ENCODE measurements around the gene SMPDL3B.
"Not testable (repeated sequence)": the region's sequence is repeated elsewhere in the genome, so short reads cannot be mapped to it uniquely, and the experiment has no call there.

SMPDL3B gene

DNA sequence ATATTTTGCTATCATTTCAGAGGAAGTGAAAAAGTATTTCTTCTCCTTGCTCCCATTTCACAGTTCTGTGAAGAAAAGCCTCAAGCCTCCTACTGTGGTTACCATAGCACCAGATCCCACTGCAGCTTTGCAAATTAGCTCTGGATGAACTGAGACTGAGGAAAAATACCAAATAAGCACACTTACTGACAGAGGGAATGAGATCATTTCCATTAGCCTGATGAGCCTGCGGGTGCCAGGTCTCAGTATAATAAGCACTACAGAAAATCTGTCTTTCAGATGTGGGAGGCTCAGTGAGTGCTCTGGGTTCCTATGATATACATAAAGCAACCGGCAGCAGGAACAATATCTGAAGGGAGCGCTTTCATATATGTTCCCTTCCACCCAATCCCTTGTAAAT, 46.3 kb downstream of the SMPDL3B start:
- in situ Hi-C loops (cut with HindIII; ENCODE audit: low pct_unique_long_range_greater_than_20kb, low sequenced_read_pairs) = no loop called here
- no peak for TF ChIP-seq JUND (IDR thresholded peaks at IDR 0.05; ENCODE audit: low read depth)
- no peak for DNase-seq (ENCODE audit: low read depth in 1 of 2, low spot score in 1 of 2)

DNA sequence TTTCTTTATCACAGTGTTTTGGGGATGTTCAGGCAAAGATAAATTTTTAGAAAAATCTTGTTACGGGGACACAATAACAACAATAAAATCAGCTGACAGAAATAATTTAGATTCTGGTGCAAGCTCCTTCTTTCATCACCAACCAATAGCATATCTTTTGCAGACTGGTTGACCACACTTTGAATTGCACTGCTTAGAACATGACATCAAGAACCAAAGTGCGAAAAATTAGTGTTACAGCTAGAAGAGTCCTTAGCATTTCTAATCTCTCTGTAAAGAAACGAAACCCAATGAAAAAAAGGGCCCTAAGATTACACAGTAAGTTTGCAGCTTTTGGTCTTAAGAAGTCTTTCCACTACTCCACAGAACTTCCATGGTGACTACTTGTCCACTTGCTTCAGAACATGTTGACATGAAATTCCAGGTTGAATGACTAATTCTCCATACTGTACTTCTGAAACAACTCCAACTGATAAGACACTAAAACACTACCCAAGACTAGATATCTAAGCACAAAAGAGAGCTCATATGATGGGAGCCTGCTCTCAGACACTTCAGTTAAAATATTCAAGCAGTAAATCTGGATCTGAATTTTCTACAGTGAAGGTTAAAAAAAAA, 56.2 kb downstream of the SMPDL3B start:
- no peak for TF ChIP-seq JUND (IDR thresholded peaks at IDR 0.05; ENCODE audit: low read depth)
- no peak for DNase-seq (ENCODE audit: low read depth in 1 of 2, low spot score in 1 of 2)
- in situ Hi-C loops (cut with HindIII; ENCODE audit: low pct_unique_long_range_greater_than_20kb, low sequenced_read_pairs) = no loop called here

DNA sequence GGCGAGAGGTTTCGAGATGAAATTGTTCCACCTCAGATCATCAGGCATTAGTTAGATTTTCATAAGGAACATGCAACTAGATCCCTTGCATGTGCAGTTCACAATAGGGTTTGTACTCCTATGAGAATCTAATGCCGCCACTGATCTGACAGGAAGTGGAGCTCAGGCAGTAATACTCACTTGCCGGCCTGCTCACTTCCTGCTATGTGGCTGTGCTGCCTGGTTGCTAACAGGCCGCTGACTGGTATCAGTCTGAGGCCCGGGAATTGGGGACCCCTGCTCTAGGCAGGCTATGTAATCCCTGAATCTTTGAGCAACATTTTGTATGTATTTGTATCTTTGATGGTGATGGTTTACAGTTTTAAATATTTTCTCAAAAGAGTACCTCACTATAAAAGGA, 57.5 kb downstream of the SMPDL3B start:
- DNase-seq (ENCODE audit: low read depth in 1 of 2, low spot score in 1 of 2) = no peak
- no peak for TF ChIP-seq JUND (IDR thresholded peaks at IDR 0.05; ENCODE audit: low read depth)
- in situ Hi-C loops (cut with HindIII; ENCODE audit: low pct_unique_long_range_greater_than_20kb, low sequenced_read_pairs) = no loop called here

DNA sequence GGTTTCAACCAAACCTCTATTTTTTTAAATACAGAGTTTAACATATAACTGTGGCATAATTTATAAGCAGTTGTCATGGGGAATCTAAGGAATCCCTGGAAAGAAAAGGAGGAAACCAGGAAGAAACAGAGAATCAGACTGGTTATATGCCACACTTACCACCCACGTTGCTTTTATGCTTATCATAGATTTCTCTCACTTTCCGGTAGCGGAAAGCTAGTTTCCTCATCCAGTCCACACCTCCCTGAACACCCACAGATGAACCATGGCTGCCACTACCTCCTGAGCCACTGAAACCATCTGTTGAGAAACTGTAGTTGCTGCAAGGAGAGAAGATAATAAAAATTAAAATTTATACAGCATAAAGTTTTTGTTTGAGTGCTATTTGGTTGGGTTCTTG, 58.4 kb downstream of the SMPDL3B start:
- TF ChIP-seq JUND (IDR thresholded peaks at IDR 0.05; ENCODE audit: low read depth) = no peak
- in situ Hi-C loops (cut with HindIII; ENCODE audit: low pct_unique_long_range_greater_than_20kb, low sequenced_read_pairs) = no loop called here
- no peak for DNase-seq (ENCODE audit: low read depth in 1 of 2, low spot score in 1 of 2)

DNA sequence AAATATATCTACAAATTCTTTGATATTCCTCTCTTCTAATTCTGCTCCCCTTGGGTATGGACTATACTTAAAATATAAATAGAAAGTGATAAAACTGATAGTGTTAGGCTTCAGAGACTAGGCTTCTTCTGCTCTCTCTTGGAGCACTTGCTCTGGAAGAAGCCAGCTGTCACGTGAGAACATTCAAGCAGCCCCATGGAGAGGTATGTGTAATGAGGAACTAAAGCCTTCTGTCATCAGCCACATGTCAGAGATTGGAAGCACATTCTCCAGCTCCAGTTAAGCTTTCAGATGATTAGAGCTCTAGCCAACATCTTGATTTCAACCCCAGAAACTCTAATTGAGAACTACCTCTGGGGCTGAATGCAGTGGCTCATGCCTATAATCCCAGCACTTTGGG, 59.3 kb downstream of the SMPDL3B start:
- no peak for TF ChIP-seq JUND (IDR thresholded peaks at IDR 0.05; ENCODE audit: low read depth)
- in situ Hi-C loops (cut with HindIII; ENCODE audit: low pct_unique_long_range_greater_than_20kb, low sequenced_read_pairs) = no loop called here
- DNase-seq (ENCODE audit: low read depth in 1 of 2, low spot score in 1 of 2) = no peak

DNA sequence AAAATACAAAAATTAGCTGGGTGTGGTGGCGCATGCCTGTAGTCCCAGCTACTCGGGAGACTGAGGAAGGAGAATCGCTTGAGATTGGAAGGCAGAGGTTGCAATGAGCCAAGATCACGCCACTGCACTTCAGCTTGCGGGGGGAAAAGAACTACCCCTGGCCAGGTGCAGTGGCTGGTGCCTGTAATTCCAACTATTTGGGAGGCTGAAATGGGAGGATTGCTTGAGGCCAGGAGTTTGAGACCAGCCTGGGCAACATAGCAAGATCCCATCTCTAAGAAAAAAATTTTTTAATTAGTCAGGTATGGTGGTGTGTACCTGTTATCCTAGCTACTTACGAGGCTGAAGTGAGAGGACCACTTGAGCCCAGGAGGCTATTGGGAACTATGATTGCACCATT, 59.7 kb downstream of the SMPDL3B start:
- DNase-seq (ENCODE audit: low read depth in 1 of 2, low spot score in 1 of 2); in situ Hi-C loops (cut with HindIII; ENCODE audit: low pct_unique_long_range_greater_than_20kb, low sequenced_read_pairs): not testable (repeated sequence)

DNA sequence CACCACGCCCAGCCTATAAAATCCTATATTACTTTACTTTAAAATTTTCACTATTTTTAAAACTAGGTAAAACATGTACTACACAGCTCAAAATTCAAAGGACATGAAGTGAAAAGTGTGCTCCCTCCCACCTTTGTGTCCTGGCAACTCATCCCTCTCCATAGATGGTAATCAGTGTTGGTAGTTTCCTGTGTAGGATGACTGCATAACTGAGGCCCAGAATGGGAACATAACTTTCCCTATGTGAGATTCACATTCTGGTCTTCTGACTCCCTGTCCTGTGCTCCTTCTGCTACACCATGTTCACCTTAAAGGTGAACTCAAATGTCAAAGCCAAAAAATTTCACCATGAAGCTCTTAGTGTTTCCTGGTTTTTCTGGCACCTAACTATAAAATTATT, 64.3 kb downstream of the SMPDL3B start:
- in situ Hi-C loops (cut with HindIII; ENCODE audit: low pct_unique_long_range_greater_than_20kb, low sequenced_read_pairs) = no loop called here
- TF ChIP-seq JUND (IDR thresholded peaks at IDR 0.05; ENCODE audit: low read depth) = no peak

DNA sequence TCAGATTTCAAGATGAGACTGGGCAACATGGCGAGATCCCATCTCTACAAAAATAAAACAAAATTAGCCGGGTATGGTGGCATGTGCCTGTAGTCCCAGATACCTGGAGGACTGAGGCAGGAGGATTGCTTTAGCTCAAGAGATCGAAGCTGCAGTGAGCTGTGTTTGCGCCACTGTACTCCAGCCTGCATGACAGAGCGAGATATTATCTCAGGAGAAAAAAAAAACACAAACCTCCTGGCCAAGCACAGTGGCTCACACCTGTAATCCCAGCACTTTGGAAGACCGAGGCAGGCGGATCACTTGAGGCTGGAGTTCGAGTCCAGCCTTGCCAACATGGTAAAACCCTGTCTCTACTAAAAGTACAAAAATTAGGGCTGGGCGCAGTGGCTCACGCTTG, 67.8 kb downstream of the SMPDL3B start:
- in situ Hi-C loops (cut with HindIII; ENCODE audit: low pct_unique_long_range_greater_than_20kb, low sequenced_read_pairs) = no loop called here
- no peak for DNase-seq (ENCODE audit: low read depth in 1 of 2, low spot score in 1 of 2)
- TF ChIP-seq JUND (IDR thresholded peaks at IDR 0.05; ENCODE audit: low read depth) = no peak

More for the DNA sequence above, 64.3 kb downstream of the SMPDL3B start:
- DNase-seq (ENCODE audit: low read depth in 1 of 2, low spot score in 1 of 2) = no peak

DNA sequence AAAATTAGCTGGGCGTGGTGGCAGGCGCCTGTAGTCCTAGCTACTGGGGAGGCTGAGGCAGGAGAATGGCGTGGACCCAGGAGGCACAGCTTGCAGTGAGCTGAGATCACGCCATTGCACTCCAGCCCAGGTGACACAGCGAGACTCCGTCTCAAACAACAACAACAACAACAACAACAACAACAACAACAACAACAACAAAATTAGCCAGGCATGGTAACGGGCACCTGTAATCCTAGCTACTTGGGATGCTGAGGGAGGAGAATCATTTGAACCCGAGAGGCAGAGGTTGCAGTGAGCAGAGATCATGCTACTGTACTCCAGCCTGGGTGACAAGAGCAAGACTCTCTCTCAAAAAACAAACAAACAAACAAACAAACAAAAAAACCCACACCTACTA, 68.3 kb downstream of the SMPDL3B start:
- in situ Hi-C loops (cut with HindIII; ENCODE audit: low pct_unique_long_range_greater_than_20kb, low sequenced_read_pairs); DNase-seq (ENCODE audit: low read depth in 1 of 2, low spot score in 1 of 2): not testable (repeated sequence)

Data from T47D (cell line).